HEK293 (cell line): ENCODE measurements around the gene MOGAT3.

Experiments
- CTCF ChIA-PET: fragments of 350-600 bp; formaldehyde crosslinking; extraction: SDS; loops from one replicate; lab custom pipeline; 2021; ENCODE audit warnings: antibody characterized with exemption; lab: Yijun Ruan, JAX
- POLR2A ChIA-PET: fragments of 300-600 bp; formaldehyde crosslinking; extraction: SDS; loops from one replicate; lab custom pipeline; 2020; ENCODE audit warnings: antibody characterized with exemption, inconsistent platforms; lab: Yijun Ruan, JAX
- H3K27ac ChIP-seq: fragments of 200-500 bp; sonication (Bioruptor generic); 2 replicates; pipeline ENCODE4 v1.5.1; 2014; ENCODE audit warnings: low read depth, low read length, control low read depth, inconsistent platforms; ENCODE audit errors: extremely low read depth
- H3K36me3 ChIP-seq, 2 experiments: fragments of 200-500 bp in 1 of 2; sonication (Bioruptor generic) in 1 of 2; 1 replicate in 1 of 2; 2 replicates in 1 of 2; pipeline ENCODE4 v1.5.1; 2014 to 2017; ENCODE audit warnings: inconsistent platforms in 2 of 2, low read length in 2 of 2; ENCODE audit not compliant: control insufficient read depth in 2 of 2, insufficient read depth in 1 of 2
- H3K4me1 ChIP-seq: fragments of 200-500 bp; sonication (Bioruptor generic); 2 replicates; pipeline ENCODE4 v1.5.1; 2014; ENCODE audit warnings: mild to moderate bottlenecking, low read length, inconsistent platforms; ENCODE audit not compliant: control insufficient read depth, insufficient read depth
- H3K4me3 ChIP-seq: 2 replicates; pipeline ENCODE4 v1.5.1; 2011; ENCODE audit warnings: low read depth, mild to moderate bottlenecking, control low read depth, low read length, moderate library complexity
- H3K9me3 ChIP-seq: fragments of 200-500 bp; sonication (Bioruptor generic); 2 replicates; pipeline ENCODE4 v1.5.1; 2014; ENCODE audit warnings: low read depth, low read length, inconsistent platforms; ENCODE audit not compliant: control insufficient read depth, insufficient read depth
- CTCF ChIP-seq: fragments of 450-650 bp; formaldehyde crosslinking; IDR thresholded peaks from 2 replicates; pipeline ENCODE4 v1.5.1; 2016; ENCODE audit warnings: missing biosample characterization, missing genetic modification characterization
- EGR2 ChIP-seq: fragments of 450-650 bp; formaldehyde crosslinking; IDR thresholded peaks from 2 replicates; pipeline ENCODE4 v1.5.1; 2016; ENCODE audit warnings: low read depth, missing biosample characterization, missing genetic modification characterization
- GLIS1 ChIP-seq: fragments of 450-650 bp; formaldehyde crosslinking; IDR thresholded peaks from 2 replicates; pipeline ENCODE4 v1.5.1; 2016; ENCODE audit warnings: missing biosample characterization, missing genetic modification characterization
- GLIS2 ChIP-seq: fragments of 450-650 bp; formaldehyde crosslinking; IDR thresholded peaks from 2 replicates; pipeline ENCODE4 v1.5.1; 2016; ENCODE audit warnings: missing biosample characterization, missing genetic modification characterization
- HIC1 ChIP-seq: fragments of 450-650 bp; formaldehyde crosslinking; IDR thresholded peaks from 2 replicates; pipeline ENCODE4 v1.5.1; 2016; ENCODE audit warnings: missing biosample characterization, missing genetic modification characterization
- IKZF3 ChIP-seq: fragments of 450-650 bp; IDR thresholded peaks from 2 replicates; pipeline ENCODE4 v1.5.0; 2018; ENCODE audit warnings: missing biosample characterization, mild to moderate bottlenecking, missing genetic modification characterization, moderate library complexity
- KLF1 ChIP-seq: fragments of 450-650 bp; formaldehyde crosslinking; IDR thresholded peaks from 2 replicates; pipeline ENCODE4 v1.5.1; 2016; ENCODE audit warnings: missing biosample characterization, missing genetic modification characterization
- KLF17 ChIP-seq: fragments of 450-650 bp; formaldehyde crosslinking; IDR thresholded peaks from 2 replicates; pipeline ENCODE4 v1.5.1; 2016; ENCODE audit warnings: missing biosample characterization, missing genetic modification characterization
- PRDM1 ChIP-seq: fragments of 450-650 bp; formaldehyde crosslinking; IDR thresholded peaks from 2 replicates; pipeline ENCODE4; 2016; ENCODE audit warnings: missing biosample characterization, missing genetic modification characterization
- SP7 ChIP-seq: fragments of 450-650 bp; formaldehyde crosslinking; IDR thresholded peaks from 2 replicates; pipeline ENCODE4 v1.5.1; 2016; ENCODE audit warnings: missing biosample characterization, missing genetic modification characterization
- ZBTB20 ChIP-seq: fragments of 450-650 bp; formaldehyde crosslinking; IDR thresholded peaks from 2 replicates; pipeline ENCODE4 v1.5.1; 2016; ENCODE audit warnings: missing biosample characterization, missing genetic modification characterization
- ZBTB26 ChIP-seq: fragments of 450-650 bp; formaldehyde crosslinking; optimal IDR thresholded peaks from 2 replicates; pipeline ENCODE3; 2016; ENCODE audit warnings: missing biosample characterization, mild to moderate bottlenecking, missing genetic modification characterization
- ZBTB48 ChIP-seq: fragments of 450-650 bp; formaldehyde crosslinking; IDR thresholded peaks from 2 replicates; pipeline ENCODE4 v1.5.1; 2016; ENCODE audit warnings: missing biosample characterization, missing genetic modification characterization
- ZBTB8A ChIP-seq: fragments of 450-650 bp; formaldehyde crosslinking; IDR thresholded peaks from 2 replicates; pipeline ENCODE4 v1.5.1; 2016; ENCODE audit warnings: missing biosample characterization, missing genetic modification characterization
- ZEB2 ChIP-seq: fragments of 450-650 bp; formaldehyde crosslinking; IDR thresholded peaks from 2 replicates; pipeline ENCODE4 v1.5.1; 2016; ENCODE audit warnings: missing biosample characterization, missing genetic modification characterization
- ZFHX2 ChIP-seq: fragments of 450-650 bp; formaldehyde crosslinking; conservative IDR thresholded peaks from 2 replicates; pipeline ENCODE4 v1.5.1; 2016; ENCODE audit warnings: missing biosample characterization, missing genetic modification characterization
- ZNF112 ChIP-seq: fragments of 450-650 bp; formaldehyde crosslinking; IDR thresholded peaks from 2 replicates; pipeline ENCODE4 v1.5.0; 2017; ENCODE audit warnings: missing biosample characterization, missing genetic modification characterization
- ZNF157 ChIP-seq: fragments of 450-650 bp; formaldehyde crosslinking; IDR thresholded peaks from 2 replicates; pipeline ENCODE4 v1.5.1; 2016; ENCODE audit warnings: missing biosample characterization, missing genetic modification characterization
- ZNF184 ChIP-seq: fragments of 450-650 bp; IDR thresholded peaks from 2 replicates; pipeline ENCODE4 v1.5.1; 2018; ENCODE audit warnings: missing biosample characterization, mild to moderate bottlenecking, missing genetic modification characterization
- ZNF202 ChIP-seq: fragments of 450-650 bp; formaldehyde crosslinking; IDR thresholded peaks from 2 replicates; pipeline ENCODE4 v1.5.1; 2016; ENCODE audit warnings: missing biosample characterization, missing genetic modification characterization, borderline replicate concordance
- ZNF248 ChIP-seq: fragments of 450-650 bp; formaldehyde crosslinking; IDR thresholded peaks from 2 replicates; pipeline ENCODE4 v1.5.1; 2017; ENCODE audit warnings: missing biosample characterization, missing genetic modification characterization
- ZNF266 ChIP-seq: fragments of 450-650 bp; formaldehyde crosslinking; IDR thresholded peaks from 2 replicates; pipeline ENCODE4 v1.5.1; 2016; ENCODE audit warnings: missing biosample characterization, missing genetic modification characterization, low read depth
- ZNF311 ChIP-seq: fragments of 450-650 bp; formaldehyde crosslinking; IDR thresholded peaks from 2 replicates; pipeline ENCODE4 v1.5.1; 2017; ENCODE audit warnings: missing biosample characterization, missing genetic modification characterization, borderline replicate concordance
- ZNF324 ChIP-seq: fragments of 450-650 bp; formaldehyde crosslinking; IDR thresholded peaks from 2 replicates; pipeline ENCODE4 v1.5.1; 2016; ENCODE audit warnings: missing biosample characterization, missing genetic modification characterization
- ZNF362 ChIP-seq: fragments of 450-650 bp; formaldehyde crosslinking; IDR thresholded peaks from 2 replicates; pipeline ENCODE4 v1.5.1; 2016; ENCODE audit warnings: missing biosample characterization, missing genetic modification characterization
- ZNF426 ChIP-seq: fragments of 450-650 bp; formaldehyde crosslinking; IDR thresholded peaks from 2 replicates; pipeline ENCODE4 v1.5.1; 2017; ENCODE audit warnings: missing biosample characterization, missing genetic modification characterization, mild to moderate bottlenecking, inconsistent platforms, moderate library complexity
- ZNF48 ChIP-seq: fragments of 450-650 bp; formaldehyde crosslinking; IDR thresholded peaks from 2 replicates; pipeline ENCODE4 v1.5.1; 2016; ENCODE audit warnings: missing biosample characterization, missing genetic modification characterization
- ZNF626 ChIP-seq: fragments of 450-650 bp; sonication (Bioruptor Pico); formaldehyde crosslinking; IDR thresholded peaks from 2 replicates; pipeline ENCODE4 v1.5.1; 2018; ENCODE audit warnings: missing biosample characterization, missing genetic modification characterization, inconsistent platforms
- ZNF777 ChIP-seq: fragments of 450-650 bp; formaldehyde crosslinking; IDR thresholded peaks from 2 replicates; pipeline ENCODE4 v1.5.1; 2017; ENCODE audit warnings: missing biosample characterization, missing genetic modification characterization, borderline replicate concordance
- ZSCAN18 ChIP-seq: fragments of 450-650 bp; formaldehyde crosslinking; IDR thresholded peaks from 2 replicates; pipeline ENCODE4 v1.5.1; 2016; ENCODE audit warnings: missing biosample characterization, missing genetic modification characterization

Gene MOGAT3

GRCh38 chr7:101172005-101172853 is 28.6 kb downstream of the MOGAT3 start:
- Histone ChIP-seq H3K4me1 (peaks cover 8% of the 10 kb centered on the region; the same call in 1 of the 2 replicates), H3K27ac (no peak overlapping the region), H3K9me3 (no peaks in the 10 kb centered on the region), H3K36me3 (no peaks in the 10 kb centered on the region), H3K4me3 (no peak overlapping the region)
- POLR2A ChIA-PET = no interaction called here
- CTCF ChIA-PET = interaction anchor here (0.7 to 2.7 kb wide), 6 partner anchors 21 to 114 kb away, joined by 4 to 40 read pairs (median 6); no protein-coding TSS in a partner anchor
- TF ChIP-seq ZBTB48 (tag by site-specific recombination) (no peak), ZBTB26 (peak; percentile 93), ZSCAN18 (no peak), ZNF202 (tag by site-specific recombination) (no peak), ZNF426 (tag by site-specific recombination) (no peak), IKZF3 (tag by site-specific recombination) (0 out of 2 replicates have a peak, but pooled peaks have one; percentile 2), ZNF311 (no peak), CTCF (tag by site-specific recombination) (peak; percentile 77; the same call in 1 of the 2 replicates), ZEB2 (tag by site-specific recombination) (no peak), ZBTB8A (tag by site-specific recombination) (peak; percentile 75), ZNF184 (tag by site-specific recombination) (no peak), SP7 (tag by site-specific recombination) (no peak), ZNF362 (no peak), ZFHX2 (tag by site-specific recombination) (peak; percentile 94), ZBTB20 (no peak), ZNF48 (tag by site-specific recombination) (no peak), ZNF324 (tag by site-specific recombination) (no peak), PRDM1 (tag by site-specific recombination) (no peak), KLF1 (tag by site-specific recombination) (no peak), ZNF266 (no peak), HIC1 (peak; percentile 33; the same call in 1 of the 2 replicates), GLIS1 (tag by site-specific recombination) (peak; percentile 76; the same call in 1 of the 2 replicates), ZNF626 (tag by site-specific recombination) (no peak), GLIS2 (peak; percentile 73; the same call in 1 of the 2 replicates), EGR2 (tag by site-specific recombination) (peak; percentile 78), ZNF157 (tag by site-specific recombination) (no peak), KLF17 (tag by site-specific recombination) (no peak), ZNF777 (tag by site-specific recombination) (peak; percentile 66; the same call in 1 of the 2 replicates), ZNF248 (no peak), ZNF112 (tag by site-specific recombination) (no peak)
